Stimulated activated naive B cell treated with anti-CD40 and anti-IgM and Interleukin-4, amounts not matched to agents 10 μg/mL and 1 μg/mL and 100 μg/mL, for 72 hours (primary cell): ENCODE measurements around the gene SCAPER.

Experiments used
- ATAC-seq, 2 donors: fragments of 150-1000 bp; cut with Tn5 transposase; replicated peaks; 2 replicates each; pipeline ENCODE4 v1.10.0; 2021; ENCODE audit warnings: moderate library complexity in 1 of 2
- DNase-seq: peaks from one replicate; pipeline ENCODE4 v3.0.0; 2021
- H3K27ac Mint-ChIP-seq: one replicate; pipeline ENCODE4 v1.8.0; 2022; ENCODE audit warnings: mild to moderate bottlenecking, mixed read lengths
- H3K27me3 Mint-ChIP-seq, 2 donors: one replicate each; pipeline ENCODE4 v1.8.0; 2022; ENCODE audit warnings: mixed read lengths in 2 of 2
- H3K36me3 Mint-ChIP-seq, 2 donors: one replicate each; pipeline ENCODE4 v1.8.0; 2022; ENCODE audit warnings: mixed read lengths in 2 of 2, mild to moderate bottlenecking in 1 of 2
- H3K4me1 Mint-ChIP-seq, 2 donors: one replicate each; pipeline ENCODE4 v1.8.0; 2022; ENCODE audit warnings: mixed read lengths in 2 of 2, mild to moderate bottlenecking in 1 of 2
- H3K4me3 Mint-ChIP-seq, 2 donors: one replicate each; pipeline ENCODE4 v1.8.0; 2022; ENCODE audit warnings: mild to moderate bottlenecking in 2 of 2, mixed read lengths in 2 of 2, moderate library complexity in 1 of 2
- H3K9me3 Mint-ChIP-seq, 2 donors: one replicate each; pipeline ENCODE4 v1.8.0; 2022; ENCODE audit warnings: mixed read lengths in 2 of 2, mild to moderate bottlenecking in 1 of 2

Gene SCAPER

DNA sequence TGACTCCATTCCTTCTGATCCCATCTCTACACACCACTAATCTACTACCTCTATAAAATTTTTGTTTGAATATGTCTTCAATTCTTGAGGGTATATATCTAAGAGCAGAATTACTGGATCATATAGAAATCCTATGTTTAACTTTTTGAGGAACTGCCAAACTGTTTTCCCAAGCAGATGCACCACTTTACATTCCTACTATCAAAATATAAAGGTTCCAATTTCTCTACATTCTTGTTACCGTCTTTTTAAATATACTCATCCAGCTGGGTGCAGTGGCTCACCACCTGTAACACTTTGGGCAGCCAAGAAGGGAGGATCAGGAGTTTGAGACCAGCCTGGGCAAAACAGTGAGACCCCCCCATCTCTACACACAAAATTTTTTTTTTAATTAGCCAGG lies 268.0 kb downstream of the SCAPER start:
- ATAC-seq (no peak), DNase-seq (no peak)
- peaks cover 5 to 7% of the 10 kb centered on the region in 2 donors for H3K9me3 Mint-ChIP-seq
- no peak overlapping the region for H3K4me3 Mint-ChIP-seq
- H3K36me3 Mint-ChIP-seq = peaks cover 15 to 23% of the 10 kb centered on the region in 2 donors
- peaks cover 0 to 2% of the 10 kb centered on the region in 2 donors for H3K4me1 Mint-ChIP-seq
- H3K27me3 Mint-ChIP-seq = no peaks in the 10 kb centered on the region
- no peak overlapping the region for H3K27ac Mint-ChIP-seq

DNA sequence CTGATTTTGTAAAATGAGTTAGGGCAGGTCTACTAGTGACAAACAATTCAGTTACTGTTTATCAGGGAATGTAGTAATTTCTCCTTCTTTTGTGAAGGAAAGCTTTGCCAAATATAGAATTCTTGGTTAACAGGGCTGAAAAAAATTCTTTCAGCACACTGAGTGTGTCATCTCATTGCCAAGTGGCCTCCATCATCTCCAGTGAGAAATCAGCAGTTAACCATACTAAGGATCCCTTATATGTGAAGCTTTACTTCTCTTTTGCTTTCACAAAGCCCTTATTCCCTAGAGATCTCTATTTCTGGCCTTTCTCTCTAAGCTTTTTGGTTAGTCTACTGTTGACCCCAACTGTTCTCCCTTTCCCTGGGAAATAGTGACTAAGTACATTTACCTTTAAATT lies 269.1 kb downstream of the SCAPER start:
- H3K27ac Mint-ChIP-seq = no peak overlapping the region

DNA sequence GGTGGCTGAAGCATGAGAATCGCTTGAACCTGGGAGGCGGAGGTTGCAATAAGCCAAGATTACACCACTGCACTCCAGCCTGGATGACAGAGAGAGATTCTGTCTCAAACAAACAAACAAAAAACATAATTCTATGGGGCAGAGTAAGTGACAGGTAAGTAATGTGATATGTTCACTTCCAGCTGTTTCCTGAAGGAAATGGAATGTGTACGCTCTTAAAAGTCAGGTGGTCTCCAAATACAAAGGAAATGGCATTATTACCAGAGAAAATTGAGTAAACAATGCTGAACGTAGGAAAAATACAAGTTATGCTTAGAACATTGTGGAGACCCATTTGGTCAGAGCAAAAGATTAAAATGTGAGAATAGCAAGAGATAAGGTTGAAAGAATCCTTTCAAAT lies 278.5 kb downstream of the SCAPER start:
- Mint-ChIP-seq H3K27ac (no peak overlapping the region), H3K27me3 (no peaks in the 10 kb centered on the region), H3K9me3 (peaks cover 9 to 11% of the 10 kb centered on the region in 2 donors), H3K4me3 (no peak overlapping the region), H3K36me3 (peaks cover 5 to 11% of the 10 kb centered on the region in 2 donors), H3K4me1 (no peaks in the 10 kb centered on the region)
- no peak for DNase-seq
- ATAC-seq = no peak

More for the DNA sequence above, 269.1 kb downstream of the SCAPER start:
- Mint-ChIP-seq H3K27me3 (no peaks in the 10 kb centered on the region), H3K36me3 (peaks cover 15 to 23% of the 10 kb centered on the region in 2 donors), H3K9me3 (peaks cover 5 to 7% of the 10 kb centered on the region in 2 donors), H3K4me1 (peaks cover 0 to 2% of the 10 kb centered on the region in 2 donors), H3K4me3 (no peak overlapping the region)
- ATAC-seq (no peak), DNase-seq (no peak)

DNA sequence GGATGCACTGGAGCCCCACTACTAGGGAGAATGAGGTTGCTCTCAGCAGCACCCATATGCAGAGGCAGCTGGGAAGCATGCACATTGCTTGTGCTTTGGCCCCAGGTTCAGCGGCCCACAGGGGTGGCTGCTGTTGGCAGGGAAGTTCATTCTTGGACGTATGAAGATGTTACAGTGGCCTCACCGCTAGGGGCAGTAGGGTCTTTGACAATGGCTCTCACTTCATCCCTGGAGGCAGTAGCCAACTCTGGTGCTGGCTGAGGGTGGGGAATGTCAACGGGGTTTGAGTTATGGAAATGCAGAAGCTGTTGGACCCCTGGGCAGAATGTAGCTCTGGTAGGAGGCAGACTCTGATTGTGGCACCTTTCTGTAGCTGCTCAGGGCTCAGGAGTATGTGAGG lies 279.9 kb downstream of the SCAPER start:
- Mint-ChIP-seq H3K4me1 (no peaks in the 10 kb centered on the region), H3K36me3 (peaks cover 5 to 11% of the 10 kb centered on the region in 2 donors), H3K27ac (peak overlapping the region; percentile 47), H3K9me3 (peaks cover 9 to 11% of the 10 kb centered on the region in 2 donors), H3K27me3 (no peaks in the 10 kb centered on the region), H3K4me3 (no peak overlapping the region)
- DNase-seq = no peak
- no peak for ATAC-seq

DNA sequence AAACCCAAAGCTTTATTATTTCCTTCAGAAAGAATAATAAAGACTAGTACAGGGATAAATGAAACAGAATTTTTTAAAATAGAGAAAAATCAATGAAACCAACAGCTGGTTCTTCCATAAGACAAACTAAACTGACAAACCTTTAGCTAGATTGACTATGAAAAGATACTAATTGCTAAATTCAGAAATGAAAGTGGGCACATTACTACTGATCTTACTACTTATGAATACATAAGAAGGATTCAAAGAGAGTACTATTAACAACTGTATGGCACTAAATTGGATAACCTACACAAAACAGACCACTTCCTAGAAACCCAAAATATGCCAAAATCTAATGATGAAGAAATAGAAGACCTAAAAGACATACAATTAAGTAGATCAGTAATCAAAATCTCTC lies 290.4 kb downstream of the SCAPER start:
- Mint-ChIP-seq H3K27ac (no peak overlapping the region), H3K4me1 (peaks cover 0 to 4% of the 10 kb centered on the region in 2 donors), H3K27me3 (no peaks in the 10 kb centered on the region), H3K4me3 (no peak overlapping the region), H3K9me3 (peaks cover 16 to 19% of the 10 kb centered on the region in 2 donors), H3K36me3 (peaks cover 40 to 62% of the 10 kb centered on the region in 2 donors)
- no peak for DNase-seq
- ATAC-seq = no peak

DNA sequence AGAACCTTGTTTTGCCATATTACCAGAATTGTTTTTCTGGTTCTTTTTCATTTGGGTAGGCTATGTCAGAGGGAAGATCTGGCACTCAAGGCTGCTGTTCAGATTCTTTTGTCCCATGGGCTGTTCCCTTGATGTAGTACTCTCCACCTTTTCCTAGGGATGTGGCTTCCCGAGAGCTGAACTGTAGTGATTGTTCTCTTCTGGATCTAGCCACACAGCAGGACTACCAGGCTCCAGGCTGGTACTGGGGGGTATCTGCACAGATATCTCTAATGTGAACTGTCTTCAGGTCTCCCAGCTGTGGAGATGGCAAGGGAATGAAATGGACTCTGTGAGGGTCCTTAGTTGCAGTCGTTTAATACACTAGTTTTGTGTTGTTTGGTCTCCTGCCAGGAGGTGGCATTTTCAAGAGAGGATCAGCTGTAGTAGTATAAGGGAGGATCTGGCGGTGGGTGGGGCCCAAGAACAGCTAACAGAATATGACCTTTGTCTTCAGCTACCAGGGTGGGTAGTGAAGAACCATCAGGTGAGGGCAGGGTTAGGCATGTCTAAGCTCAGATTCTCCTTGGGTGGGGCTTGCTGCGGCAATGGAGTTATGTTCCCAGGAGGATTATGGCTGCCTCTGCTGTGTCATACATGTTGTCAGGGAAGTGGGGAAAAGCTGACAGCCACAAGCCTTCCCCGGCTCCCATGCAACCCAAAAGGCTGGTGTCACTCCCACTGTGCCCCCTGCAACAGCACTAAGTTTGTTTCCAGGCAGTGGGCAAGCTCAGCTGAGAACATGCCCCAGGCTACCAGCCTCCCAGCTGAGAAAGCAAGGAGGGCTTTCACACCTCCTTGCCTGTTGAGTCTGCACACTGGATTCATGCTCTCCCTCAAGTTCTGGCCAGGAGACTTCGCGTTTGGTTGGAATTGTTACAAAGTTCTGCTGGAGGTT lies 316.1 kb downstream of the SCAPER start:
- ATAC-seq = no peak

DNA sequence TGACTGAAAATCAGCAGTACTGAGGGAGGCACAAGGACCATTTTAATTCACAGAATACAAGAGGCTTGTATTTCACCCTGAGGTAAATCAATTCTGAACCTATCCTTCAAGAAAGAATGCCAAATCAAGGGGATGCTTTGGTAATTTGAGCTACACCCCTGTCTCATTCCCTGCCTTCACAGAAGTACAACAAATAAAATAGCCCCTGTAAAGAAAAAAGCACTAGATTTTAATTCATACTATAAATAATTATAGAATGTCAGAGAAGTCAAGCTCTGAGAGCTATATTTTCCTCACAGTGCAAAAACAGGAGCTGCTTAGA lies 319.6 kb downstream of the SCAPER start:
- Mint-ChIP-seq H3K4me3 (no peak overlapping the region), H3K36me3 (peaks cover 26 to 34% of the 10 kb centered on the region in 2 donors), H3K9me3 (peaks cover 8 to 13% of the 10 kb centered on the region in 2 donors), H3K27ac (no peak overlapping the region), H3K27me3 (no peaks in the 10 kb centered on the region), H3K4me1 (peaks cover 0 to 1% of the 10 kb centered on the region in 2 donors)
- DNase-seq (no peak), ATAC-seq (no peak)

More for the DNA sequence above, 316.1 kb downstream of the SCAPER start:
- Mint-ChIP-seq H3K9me3 (no peaks in the 10 kb centered on the region), H3K27ac (peak overlapping the region; percentile 20), H3K4me1 (peaks cover 0 to 1% of the 10 kb centered on the region in 2 donors), H3K4me3 (no peak overlapping the region), H3K27me3 (no peaks in the 10 kb centered on the region), H3K36me3 (peaks cover 10 to 17% of the 10 kb centered on the region in 2 donors)
- no peak for DNase-seq

DNA sequence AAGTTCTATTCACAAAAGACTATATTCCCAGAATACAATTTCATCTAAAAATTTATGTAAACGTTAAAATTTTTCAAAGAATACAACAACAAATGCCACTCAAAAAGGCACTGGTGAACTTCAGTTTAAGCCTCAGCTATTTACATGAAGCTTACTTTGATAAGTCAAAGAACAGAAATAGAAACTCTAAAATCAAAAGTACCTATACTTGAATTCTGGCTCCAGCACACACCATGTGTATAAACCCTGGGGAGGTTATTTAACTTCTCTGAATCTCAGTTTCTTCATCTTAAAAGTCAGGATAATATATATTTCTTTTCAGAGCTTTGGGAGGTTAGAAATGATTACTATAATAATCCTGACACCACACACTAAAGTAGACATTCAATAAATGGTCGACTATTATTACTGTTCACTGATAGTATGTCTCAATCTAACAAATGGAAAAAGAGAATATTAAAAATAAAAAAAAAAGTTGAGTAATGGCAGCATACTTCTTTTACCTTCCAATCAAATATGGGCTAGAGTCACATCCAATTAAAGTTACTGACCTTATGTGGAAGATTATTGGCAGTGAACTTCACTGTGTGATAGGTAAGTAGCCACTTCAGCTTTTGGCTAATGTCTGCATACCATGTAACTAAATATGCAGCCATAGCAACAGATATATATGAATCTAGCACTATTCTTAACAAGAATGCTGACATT lies 320.1 kb downstream of the SCAPER start:
- ATAC-seq (no peak), DNase-seq (no peak)
- Mint-ChIP-seq H3K9me3 (peaks cover 9 to 14% of the 10 kb centered on the region in 2 donors), H3K27me3 (no peaks in the 10 kb centered on the region), H3K36me3 (peaks cover 27 to 35% of the 10 kb centered on the region in 2 donors), H3K4me1 (peaks cover 0 to 1% of the 10 kb centered on the region in 2 donors), H3K27ac (no peak overlapping the region), H3K4me3 (no peak overlapping the region)

DNA sequence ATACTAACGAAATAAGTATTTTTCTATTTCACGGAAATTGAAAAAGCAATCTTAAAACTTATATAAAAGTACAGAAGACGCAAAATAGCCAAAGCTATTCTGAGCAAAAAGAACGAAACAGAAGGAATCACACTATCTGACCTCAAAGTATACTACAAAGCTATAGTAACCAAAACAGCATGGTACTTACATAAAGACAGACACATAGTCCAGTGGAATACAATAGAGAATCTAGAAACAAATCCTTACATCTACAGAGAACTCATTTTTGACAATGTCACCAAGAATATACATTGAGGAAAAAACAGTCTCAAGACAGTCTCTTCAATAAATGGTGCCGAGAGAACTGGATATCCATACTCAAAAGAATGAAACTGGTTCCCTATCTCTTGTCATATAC lies 322.6 kb downstream of the SCAPER start:
- Mint-ChIP-seq H3K4me1 (peaks cover 8 to 9% of the 10 kb centered on the region in 2 donors), H3K4me3 (no peak overlapping the region), H3K27ac (no peak overlapping the region), H3K9me3 (peaks cover 13 to 14% of the 10 kb centered on the region in 2 donors), H3K27me3 (no peaks in the 10 kb centered on the region), H3K36me3 (peaks cover 22 to 34% of the 10 kb centered on the region in 2 donors)
- no peak for ATAC-seq
- DNase-seq = no peak

DNA sequence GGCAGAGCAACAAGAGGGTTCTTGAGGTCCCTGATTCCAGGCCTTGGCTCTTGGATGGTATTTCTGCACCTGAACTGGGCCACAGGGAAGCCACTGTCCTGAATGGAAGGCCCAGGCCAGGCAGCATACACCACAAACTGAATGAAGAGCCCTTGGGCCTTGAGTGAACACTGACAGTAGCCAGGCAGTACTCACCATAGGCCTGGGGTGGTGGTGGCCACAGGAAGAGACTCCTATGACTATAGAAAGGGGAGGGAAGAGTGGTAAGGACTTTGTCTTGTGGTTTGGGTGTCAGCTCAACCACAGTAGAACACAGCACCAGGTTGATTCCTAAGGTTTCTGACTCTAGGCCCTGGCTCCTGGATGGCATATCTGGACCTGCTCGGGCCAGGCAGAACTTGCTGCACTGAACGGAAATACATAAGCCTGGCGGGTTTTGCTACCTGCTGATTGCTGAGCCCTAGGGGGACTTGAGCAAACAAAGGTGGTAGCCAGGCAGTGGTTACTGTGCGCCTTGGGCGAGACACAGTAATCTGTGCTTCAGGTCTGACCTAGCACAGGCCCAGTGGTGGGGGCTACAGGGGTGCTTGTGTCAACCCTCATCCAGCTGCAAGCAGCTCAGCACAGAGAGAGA lies 327.1 kb downstream of the SCAPER start:
- H3K4me1 Mint-ChIP-seq = peaks cover 37 to 45% of the 10 kb centered on the region in 2 donors
- peaks cover 27 to 40% of the 10 kb centered on the region in 2 donors for H3K36me3 Mint-ChIP-seq
- no peak for DNase-seq
- peak overlapping the region; percentile 51 for H3K27ac Mint-ChIP-seq
- no peak overlapping the region for H3K4me3 Mint-ChIP-seq
- H3K27me3 Mint-ChIP-seq = no peaks in the 10 kb centered on the region
- ATAC-seq = no peak
- H3K9me3 Mint-ChIP-seq = peaks cover 13 to 16% of the 10 kb centered on the region in 2 donors

DNA sequence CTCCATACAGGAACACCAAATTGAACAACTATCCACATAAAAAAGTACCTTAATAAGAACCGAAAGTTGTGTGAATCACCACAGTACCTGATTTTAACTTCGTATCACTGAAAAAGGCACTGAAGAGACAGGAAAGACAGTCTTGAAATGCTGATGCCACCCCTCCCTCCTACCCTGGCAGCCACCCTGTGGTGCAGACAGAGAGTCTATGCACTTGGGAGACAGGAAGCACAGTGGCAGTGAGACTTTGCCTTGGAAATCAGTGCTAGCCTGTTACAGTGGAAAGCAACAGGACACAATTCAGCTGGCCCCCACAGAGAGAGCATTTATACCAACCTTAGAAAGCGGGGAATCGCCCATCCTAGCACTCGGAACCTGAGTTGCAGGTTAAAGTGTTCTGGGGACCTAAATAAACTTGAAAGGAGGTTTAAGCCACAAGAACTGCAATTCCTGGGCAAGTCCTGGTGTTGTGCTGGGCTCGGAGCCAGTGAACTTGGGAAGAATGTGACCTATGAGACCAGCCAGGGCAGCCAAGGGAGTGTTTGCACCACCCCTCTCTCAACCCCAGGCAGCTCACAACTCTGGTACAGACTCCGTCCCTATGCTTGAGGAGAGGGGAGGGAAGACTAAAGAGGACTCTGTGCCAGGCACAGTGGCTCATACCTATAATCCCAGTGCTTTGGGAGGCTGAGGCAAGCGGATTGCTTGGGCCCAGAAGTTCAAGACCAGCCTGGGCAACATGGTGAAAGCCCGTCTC lies 328.4 kb downstream of the SCAPER start:
- Mint-ChIP-seq H3K27ac (peak overlapping the region; percentile 93), H3K27me3 (no peaks in the 10 kb centered on the region), H3K4me3 (peak overlapping the region in 1 of 2 donors; percentile 17), H3K9me3 (peaks cover 11 to 13% of the 10 kb centered on the region in 2 donors), H3K4me1 (peaks cover 37 to 45% of the 10 kb centered on the region in 2 donors), H3K36me3 (peaks cover 23 to 34% of the 10 kb centered on the region in 2 donors)
- ATAC-seq (peak in 1 of 2 donors; percentile 20), DNase-seq (no peak)

DNA sequence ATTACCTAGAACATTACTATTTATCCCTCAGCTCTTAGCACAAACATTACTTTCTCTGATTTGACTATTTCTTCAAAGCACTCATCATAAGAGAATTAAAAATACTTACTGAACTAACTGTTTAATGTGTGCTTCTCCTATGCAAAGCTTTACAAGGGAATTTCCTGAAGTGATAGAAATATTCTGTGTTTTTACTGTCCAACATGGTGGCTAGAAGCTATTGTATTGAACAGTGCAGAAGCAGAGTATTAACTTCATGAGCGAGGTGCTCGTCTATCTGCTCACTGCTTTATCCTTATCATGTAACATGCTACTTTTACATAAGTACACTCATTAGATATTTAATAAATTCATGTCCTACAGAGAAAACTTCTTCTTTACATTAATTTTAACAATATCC lies 329.5 kb downstream of the SCAPER start:
- ATAC-seq (peak; percentile 69 to 75), DNase-seq (no peak)
- peaks cover 5 to 6% of the 10 kb centered on the region in 2 donors for H3K9me3 Mint-ChIP-seq
- no peaks in the 10 kb centered on the region for H3K27me3 Mint-ChIP-seq
- peaks cover 37 to 45% of the 10 kb centered on the region in 2 donors for H3K4me1 Mint-ChIP-seq
- peak overlapping the region in 1 of 2 donors; percentile 46 for H3K4me3 Mint-ChIP-seq
- peak overlapping the region; percentile 93 for H3K27ac Mint-ChIP-seq
- peaks cover 20 to 33% of the 10 kb centered on the region in 2 donors for H3K36me3 Mint-ChIP-seq

DNA sequence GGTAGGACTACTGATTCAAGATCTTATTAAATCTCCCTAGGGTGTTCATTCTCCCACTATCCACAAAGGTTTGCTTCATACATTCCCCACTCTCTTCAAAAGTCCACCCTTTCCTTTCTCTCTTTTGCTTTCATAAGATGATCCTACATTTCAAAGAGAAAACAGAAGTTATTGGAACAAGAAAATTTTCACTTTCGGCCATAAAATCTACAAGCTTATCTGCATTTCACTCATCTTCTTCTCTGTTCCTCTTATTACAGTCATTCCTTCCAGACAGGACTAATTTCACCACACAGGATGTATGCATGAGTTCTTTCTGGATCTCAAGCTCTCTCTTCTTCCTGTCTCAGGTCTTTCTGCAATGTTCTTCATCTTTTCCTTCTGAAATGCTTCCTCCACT lies 329.9 kb downstream of the SCAPER start:
- H3K4me3 Mint-ChIP-seq = peak overlapping the region; percentile 25 to 46
- DNase-seq = peak; percentile 18
- peak overlapping the region; percentile 93 for H3K27ac Mint-ChIP-seq
- peak; percentile 96 to 97 for ATAC-seq
- H3K9me3 Mint-ChIP-seq = peaks cover 4 to 5% of the 10 kb centered on the region in 2 donors
- peaks cover 37 to 46% of the 10 kb centered on the region in 2 donors for H3K4me1 Mint-ChIP-seq
- peaks cover 22 to 33% of the 10 kb centered on the region in 2 donors for H3K36me3 Mint-ChIP-seq
- no peaks in the 10 kb centered on the region for H3K27me3 Mint-ChIP-seq
